ENCODE results near the gene MFSD2B.
A peak's percentile ranks its signal among the peaks of the same experiment; 100 is the strongest.
"Not testable (repeated sequence)": the region's sequence is repeated elsewhere in the genome, so short reads cannot be mapped to it uniquely, and the experiment has no call there.

MFSD2B gene

GRCh38 chr2:24009680-24010476 is at the start of gene MFSD2B:
MFSD2B (plus strand) TSS chr2:24010085; CDS start chr2:24010097, 12 bp downstream.
- peak; percentile 40 for DNase-seq (ENCODE audit: low spot score)

GRCh38 chr2:23967846-23968245 is 42.0 kb upstream of the MFSD2B start:
- no peak for DNase-seq (ENCODE audit: low spot score)

GRCh38 chr2:23976883-23977282 is 33.0 kb upstream of the MFSD2B start:
- DNase-seq (ENCODE audit: low spot score) = no peak

GRCh38 chr2:23988371-23988770 is 21.5 kb upstream of the MFSD2B start:
- no peak for DNase-seq (ENCODE audit: low spot score)

GRCh38 chr2:23992931-23993330 is 17.0 kb upstream of the MFSD2B start:
- no peak for DNase-seq (ENCODE audit: low spot score)

- no peak for DNase-seq (ENCODE audit: low spot score)
These were observed 16.1 kb upstream of the MFSD2B start for GRCh38 chr2:23993736-23994269.

- DNase-seq (ENCODE audit: low spot score) = no peak
These were observed 15.3 kb upstream of the MFSD2B start for GRCh38 chr2:23994567-23994966.

GRCh38 chr2:24007693-24008092 is 2.2 kb upstream of the MFSD2B start:
- DNase-seq (ENCODE audit: low spot score) = no peak

GRCh38 chr2:24008672-24009366 is 1.1 kb upstream of the MFSD2B start:
- DNase-seq (ENCODE audit: low spot score) = no peak

- no peak for DNase-seq (ENCODE audit: low spot score)
These were observed 562 bp upstream of the MFSD2B start for GRCh38 chr2:24009367-24009679.

GRCh38 chr2:24010477-24011249 is 778 bp downstream of the MFSD2B start:
- no peak for DNase-seq (ENCODE audit: low spot score)

GRCh38 chr2:24011250-24012104 is 1.6 kb downstream of the MFSD2B start:
- DNase-seq (ENCODE audit: low spot score) = no peak

GRCh38 chr2:24012521-24013188 is 2.8 kb downstream of the MFSD2B start:
- DNase-seq (ENCODE audit: low spot score) = no peak

GRCh38 chr2:24014902-24015301 is 5.0 kb downstream of the MFSD2B start:
- not testable (repeated sequence) for DNase-seq (ENCODE audit: low spot score)

- peak; percentile 78 for DNase-seq (ENCODE audit: low spot score)
These were observed 5.9 kb downstream of the MFSD2B start for GRCh38 chr2:24015562-24016375.

- DNase-seq (ENCODE audit: low spot score) = no peak
These were observed 6.5 kb downstream of the MFSD2B start for GRCh38 chr2:24016376-24016761.

- no peak for DNase-seq (ENCODE audit: low spot score)
These were observed 7.2 kb downstream of the MFSD2B start for GRCh38 chr2:24016853-24017703.

- DNase-seq (ENCODE audit: low spot score) = no peak
These were observed 7.8 kb downstream of the MFSD2B start for GRCh38 chr2:24017711-24018110.

- DNase-seq (ENCODE audit: low spot score) = no peak
These were observed 8.4 kb downstream of the MFSD2B start for GRCh38 chr2:24018241-24018640.

Data from hepatic stellate cell (primary cell).